ENCODE data around the gene TMEM25. TPM values are rescaled to one million over a fixed set of nuclear protein-coding genes. Genes with fewer than 3 reads are reported as not detected.
"Not testable (repeated sequence)": the region's sequence is repeated elsewhere in the genome, so short reads cannot be mapped to it uniquely, and the experiment has no call there.

The TMEM25 gene
- total and polyA plus RNA-seq, 2 donors from 2014 or later, result 30.7 to 36.8 TPM

- intact Hi-C loops (cut with DNase I), result no loop called here
- Histone ChIP-seq H3K9me3 (ENCODE audit: control insufficient read depth in 2 of 3, insufficient read depth in 1 of 3, low read length in 3 of 3) (no peaks in the 10 kb centered on the region), H3K9ac (ENCODE audit: low read length in 3 of 3) (no peak overlapping the region), H3K4me1 (ENCODE audit: control insufficient read depth in 2 of 3, insufficient read depth in 2 of 3, low read depth in 1 of 3, low read length in 3 of 3) (peaks cover 0 to 3% (median 0%) of the 10 kb centered on the region in 3 donors), H3K36me3 (ENCODE audit: control insufficient read depth in 2 of 3, insufficient read depth in 3 of 3, low read length in 3 of 3) (peaks cover 0 to 17% (median 6%) of the 10 kb centered on the region in 3 donors), H3K27me3 (ENCODE audit: control insufficient read depth, insufficient read depth, low read length) (no peaks in the 10 kb centered on the region), H3K27ac (ENCODE audit: low read depth in 2 of 2, low read length in 2 of 2) (no peak overlapping the region), H3K4me3 (ENCODE audit: low read length in 3 of 3) (no peak overlapping the region)
- DNase-seq (no peak), FAIRE-seq (no peak)
- TF ChIP-seq CTCF (IDR thresholded peaks at IDR 0.05; ENCODE audit: borderline replicate concordance, extremely low read depth, insufficient read depth), result no peak
Measured at GRCh38 chr11:118560806-118561205, 29.8 kb downstream of the TMEM25 start.

GRCh38 chr11:118565051-118565450 is 34.1 kb downstream of the TMEM25 start:
- H3K27ac ChIP-seq (ENCODE audit: low read depth in 2 of 2, low read length in 2 of 2), result no peak overlapping the region
- H3K4me3 ChIP-seq (ENCODE audit: low read length in 3 of 3), result peak overlapping the region; percentile 8 to 35 (median 12)
- DNase-seq (peak in 1 of 5 donors; percentile 12), FAIRE-seq (no peak)
- H3K9ac ChIP-seq (ENCODE audit: low read length in 3 of 3), result peak overlapping the region in 1 of 3 donors; percentile 1
- no peak for TF ChIP-seq CTCF (IDR thresholded peaks at IDR 0.05; ENCODE audit: borderline replicate concordance, extremely low read depth, insufficient read depth)
- intact Hi-C loops (cut with DNase I), result no loop called here
- H3K36me3 ChIP-seq (ENCODE audit: control insufficient read depth in 2 of 3, insufficient read depth in 3 of 3, low read length in 3 of 3), result no peaks in the 10 kb centered on the region
- no peaks in the 10 kb centered on the region for H3K27me3 ChIP-seq (ENCODE audit: control insufficient read depth, insufficient read depth, low read length)
- H3K4me1 ChIP-seq (ENCODE audit: control insufficient read depth in 2 of 3, insufficient read depth in 2 of 3, low read depth in 1 of 3, low read length in 3 of 3), result peaks cover 0 to 3% (median 0%) of the 10 kb centered on the region in 3 donors
- no peaks in the 10 kb centered on the region for H3K9me3 ChIP-seq (ENCODE audit: control insufficient read depth in 2 of 3, insufficient read depth in 1 of 3, low read length in 3 of 3)

- TF ChIP-seq CTCF (IDR thresholded peaks at IDR 0.05; ENCODE audit: borderline replicate concordance, extremely low read depth, insufficient read depth), result no peak
- Histone ChIP-seq H3K4me1 (ENCODE audit: control insufficient read depth in 2 of 3, insufficient read depth in 2 of 3, low read depth in 1 of 3, low read length in 3 of 3) (peaks cover 0 to 9% (median 5%) of the 10 kb centered on the region in 3 donors), H3K9ac (ENCODE audit: low read length in 3 of 3) (no peak overlapping the region), H3K27me3 (ENCODE audit: control insufficient read depth, insufficient read depth, low read length) (no peaks in the 10 kb centered on the region), H3K27ac (ENCODE audit: low read depth in 2 of 2, low read length in 2 of 2) (no peak overlapping the region), H3K4me3 (ENCODE audit: low read length in 3 of 3) (no peak overlapping the region), H3K9me3 (ENCODE audit: control insufficient read depth in 2 of 3, insufficient read depth in 1 of 3, low read length in 3 of 3) (no peaks in the 10 kb centered on the region), H3K36me3 (ENCODE audit: control insufficient read depth in 2 of 3, insufficient read depth in 3 of 3, low read length in 3 of 3) (no peaks in the 10 kb centered on the region)
- DNase-seq (no peak), FAIRE-seq (no peak)
- intact Hi-C loops (cut with DNase I), result no loop called here
Measured at GRCh38 chr11:118569670-118570069, 38.7 kb downstream of the TMEM25 start.

- peaks cover 0 to 12% (median 2%) of the 10 kb centered on the region in 3 donors for H3K4me1 ChIP-seq (ENCODE audit: control insufficient read depth in 2 of 3, insufficient read depth in 2 of 3, low read depth in 1 of 3, low read length in 3 of 3)
- no peaks in the 10 kb centered on the region for H3K36me3 ChIP-seq (ENCODE audit: control insufficient read depth in 2 of 3, insufficient read depth in 3 of 3, low read length in 3 of 3)
- H3K4me3 ChIP-seq (ENCODE audit: low read length in 3 of 3), result no peak overlapping the region
- FAIRE-seq (no peak), DNase-seq (no peak)
- H3K9me3 ChIP-seq (ENCODE audit: control insufficient read depth in 2 of 3, insufficient read depth in 1 of 3, low read length in 3 of 3), result no peaks in the 10 kb centered on the region
- H3K27me3 ChIP-seq (ENCODE audit: control insufficient read depth, insufficient read depth, low read length), result no peaks in the 10 kb centered on the region
- intact Hi-C loops (cut with DNase I), result no loop called here
- H3K27ac ChIP-seq (ENCODE audit: low read depth in 2 of 2, low read length in 2 of 2), result no peak overlapping the region
- no peak overlapping the region for H3K9ac ChIP-seq (ENCODE audit: low read length in 3 of 3)
- TF ChIP-seq CTCF (IDR thresholded peaks at IDR 0.05; ENCODE audit: borderline replicate concordance, extremely low read depth, insufficient read depth), result no peak
Measured at GRCh38 chr11:118570787-118571186, 39.8 kb downstream of the TMEM25 start.

- peak overlapping the region; percentile 20 to 61 (median 46) for H3K9ac ChIP-seq (ENCODE audit: low read length in 3 of 3)
- DNase-seq, result peak in 4 of 5 donors; percentile 14 to 44 (median 24)
- peak overlapping the region; percentile 96 to 98 for H3K27ac ChIP-seq (ENCODE audit: low read depth in 2 of 2, low read length in 2 of 2)
- H3K4me1 ChIP-seq (ENCODE audit: control insufficient read depth in 2 of 3, insufficient read depth in 2 of 3, low read depth in 1 of 3, low read length in 3 of 3), result peaks cover 0 to 16% (median 4%) of the 10 kb centered on the region in 3 donors
- peak overlapping the region; percentile 61 to 81 (median 65) for H3K4me3 ChIP-seq (ENCODE audit: low read length in 3 of 3)
- H3K27me3 ChIP-seq (ENCODE audit: control insufficient read depth, insufficient read depth, low read length); intact Hi-C loops (cut with DNase I); FAIRE-seq; H3K9me3 ChIP-seq (ENCODE audit: control insufficient read depth in 2 of 3, insufficient read depth in 1 of 3, low read length in 3 of 3); H3K36me3 ChIP-seq (ENCODE audit: control insufficient read depth in 2 of 3, insufficient read depth in 3 of 3, low read length in 3 of 3): not testable (repeated sequence)
Measured at GRCh38 chr11:118571701-118572060, 40.7 kb downstream of the TMEM25 start.
